Gastroesophageal sphincter (tissue), 4 donors: ENCODE measurements around the gene BPTF. TPM values are rescaled to one million over a fixed set of nuclear protein-coding genes. Genes with fewer than 3 reads are reported as not detected.

Experiments
- ATAC-seq: fragments of 150-250 bp; one replicate; pipeline ENCODE4 v1.9.1; 2016; ENCODE audit warnings: mild to moderate bottlenecking, moderate library complexity
- H3K27ac ChIP-seq, 4 donors: fragments of 200-600 bp; sonication (generic) in 3 of 4; 1 replicate in 3 of 4; 2 replicates in 1 of 4; pipeline ENCODE4 v1.5.1; 2016 to 2019
- H3K27me3 ChIP-seq: fragments of 200-600 bp; sonication (generic); one replicate; pipeline ENCODE4 v1.5.1; 2019
- H3K36me3 ChIP-seq, 2 donors: fragments of 200-600 bp; sonication (generic); one replicate each; pipeline ENCODE4 v1.5.1; 2019; ENCODE audit warnings: control low read depth in 1 of 2
- H3K4me1 ChIP-seq, 3 donors: fragments of 200-600 bp; sonication (generic); 1 replicate in 2 of 3; 2 replicates in 1 of 3; pipeline ENCODE4 v1.5.1; 2016 to 2019; ENCODE audit warnings: control low read depth in 2 of 3
- H3K4me3 ChIP-seq, 2 donors: fragments of 200-600 bp; sonication (generic); one replicate each; pipeline ENCODE4 v1.5.1; 2019; ENCODE audit warnings: mild to moderate bottlenecking in 1 of 2, moderate library complexity in 1 of 2
- H3K9me3 ChIP-seq, 3 donors: fragments of 200-600 bp; sonication (generic); one replicate each; pipeline ENCODE4 v1.5.1; 2017 to 2019; ENCODE audit warnings: control low read depth in 2 of 3
- CTCF ChIP-seq, 4 experiments: fragments of 200-600 bp in 2 of 4; fragments of 450-650 bp in 2 of 4; sonication (generic) in 1 of 4; IDR thresholded peaks; one replicate each; pipeline ENCODE4 v1.5.1; 2017 to 2019; ENCODE audit warnings: antibody characterized with exemption in 4 of 4, mild to moderate bottlenecking in 2 of 4, moderate library complexity in 2 of 4
- EP300 ChIP-seq: sonication (generic); formaldehyde crosslinking; IDR thresholded peaks from one replicate; pipeline ENCODE4 v1.6.1; 2017; ENCODE audit warnings: antibody characterized with exemption, mild to moderate bottlenecking
- POLR2A ChIP-seq, 2 donors: fragments of 450-650 bp; IDR thresholded peaks; one replicate each; pipeline ENCODE4 v1.6.1; 2017; ENCODE audit warnings: antibody characterized with exemption in 2 of 2, mild to moderate bottlenecking in 2 of 2, moderate library complexity in 1 of 2
- POLR2AphosphoS5 ChIP-seq: sonication (generic); formaldehyde crosslinking; IDR thresholded peaks from one replicate; pipeline ENCODE4 v1.6.1; 2017; ENCODE audit warnings: antibody characterized with exemption
- WGBS, 2 donors: methylation state at CpG; one replicate each; pipeline ENCODE4 v1.1.5; 2018; ENCODE audit warnings: low coverage in 1 of 2; 5-methylcytosine and 5-hydroxymethylcytosine counted together
- total RNA-seq, 4 donors: library from RNA; depleted of rRNA; stranded (reverse); fragments of >200 nt; gene quantifications; one replicate each; pipeline ENCODE4 v1.1.0, GENCODE V29; 2016

BPTF gene
- total RNA-seq, 4 donors from 2014 or later: 55.5 to 74.5 (median 68.3) TPM

GRCh38 chr17:67836205-67836987 lies 11.1 kb downstream of the BPTF start:
- 15 to 24% methylated on average over 4 of the region's 4 CpGs for WGBS, 2 donors
- TF ChIP-seq CTCF (IDR thresholded peaks at IDR 0.05): no peak
- TF ChIP-seq EP300: no peak
- TF ChIP-seq POLR2AphosphoS5: no peak
- no peak for TF ChIP-seq POLR2A (IDR thresholded peaks at IDR 0.05)
- no peaks in the 10 kb centered on the region for H3K36me3 ChIP-seq
- no peak overlapping the region for H3K4me3 ChIP-seq
- peaks cover 0 to 60% (median 7%) of the 10 kb centered on the region in 3 donors for H3K4me1 ChIP-seq
- peak overlapping the region in 1 of 4 donors; percentile 22 for H3K27ac ChIP-seq
- H3K9me3 ChIP-seq: no peaks in the 10 kb centered on the region
- no peak for ATAC-seq
- H3K27me3 ChIP-seq: no peaks in the 10 kb centered on the region

GRCh38 chr17:67837965-67838364 lies 12.7 kb downstream of the BPTF start:
- Histone ChIP-seq H3K27me3 (no peaks in the 10 kb centered on the region), H3K9me3 (no peaks in the 10 kb centered on the region), H3K27ac (peak overlapping the region in 1 of 4 donors; percentile 5), H3K36me3 (no peaks in the 10 kb centered on the region), H3K4me1 (peaks cover 0 to 52% (median 7%) of the 10 kb centered on the region in 3 donors), H3K4me3 (no peak overlapping the region)
- TF ChIP-seq POLR2A (IDR thresholded peaks at IDR 0.05) (no peak), CTCF (IDR thresholded peaks at IDR 0.05) (no peak), EP300 (no peak), POLR2AphosphoS5 (no peak)
- 93 to 95% methylated on average over 2 of the region's 2 CpGs for WGBS, 2 donors
- no peak for ATAC-seq

- 80 to 90% methylated on average over 2 of the region's 3 CpGs for WGBS, 2 donors
Observed at GRCh38 chr17:67838538-67838937, 13.2 kb downstream of the BPTF start.

GRCh38 chr17:67841992-67842391 lies 16.7 kb downstream of the BPTF start:
- Histone ChIP-seq H3K4me3 (no peak overlapping the region), H3K27ac (no peak overlapping the region), H3K9me3 (no peaks in the 10 kb centered on the region), H3K27me3 (no peaks in the 10 kb centered on the region), H3K36me3 (no peaks in the 10 kb centered on the region), H3K4me1 (peaks cover 0 to 35% (median 0%) of the 10 kb centered on the region in 3 donors)
- no peak for ATAC-seq
- TF ChIP-seq EP300: no peak
- WGBS, 2 donors: 91 to 100% methylated on average over 2 of the region's 2 CpGs

More at GRCh38 chr17:67838538-67838937, 13.2 kb downstream of the BPTF start:
- no peak for ATAC-seq
- TF ChIP-seq POLR2A (IDR thresholded peaks at IDR 0.05) (no peak), POLR2AphosphoS5 (no peak), CTCF (IDR thresholded peaks at IDR 0.05) (no peak), EP300 (no peak)
- Histone ChIP-seq H3K4me3 (no peak overlapping the region), H3K36me3 (no peaks in the 10 kb centered on the region), H3K27me3 (no peaks in the 10 kb centered on the region), H3K9me3 (no peaks in the 10 kb centered on the region), H3K4me1 (peaks cover 0 to 46% (median 7%) of the 10 kb centered on the region in 3 donors), H3K27ac (no peak overlapping the region)

- Histone ChIP-seq H3K27ac (no peak overlapping the region), H3K36me3 (no peaks in the 10 kb centered on the region), H3K9me3 (no peaks in the 10 kb centered on the region), H3K4me1 (peaks cover 0 to 35% (median 0%) of the 10 kb centered on the region in 3 donors), H3K4me3 (no peak overlapping the region), H3K27me3 (no peaks in the 10 kb centered on the region)
- ATAC-seq: no peak
- TF ChIP-seq POLR2A (IDR thresholded peaks at IDR 0.05) (no peak), CTCF (IDR thresholded peaks at IDR 0.05) (no peak), EP300 (no peak), POLR2AphosphoS5 (no peak)
Observed at GRCh38 chr17:67842648-67843047, 17.3 kb downstream of the BPTF start.
